PC-9 (cell line): ENCODE measurements around the gene SYNGR4.

Experiments used
- CTCF ChIP-seq: fragments of 200-600 bp; sonication (generic); conservative IDR thresholded peaks from 2 replicates; pipeline ENCODE4 v1.6.1; 2017; ENCODE audit warnings: mixed run types, antibody characterized with exemption, mild to moderate bottlenecking, moderate library complexity
- EZH2 ChIP-seq: fragments of 200-600 bp; sonication (generic); IDR thresholded peaks from 2 replicates; pipeline ENCODE4 v1.8.0; 2017; ENCODE audit warnings: antibody characterized with exemption, low read depth

- TF ChIP-seq CTCF (no peak), EZH2 (no peak)
Measured at GRCh38 chr19:48350856-48351255, 13.3 kb upstream of the SYNGR4 start.
